MCF 10A (cell line): ENCODE data around the gene LRRC41. TPM values are rescaled to one million over a fixed set of nuclear protein-coding genes. Genes with fewer than 3 reads are reported as not detected.

Experiments
- BruUV-seq: library from RNA; stranded (reverse); fragments of 400-500 nt; replicated peaks from 2 replicates; lab custom pipeline; 2021; lab: Mats Ljungman, UMichigan
- CTCF ChIA-PET: fragments of 300-600 bp; sonication (Branson Sonifier 250); formaldehyde crosslinking; extraction: SDS; loops from one replicate; lab custom pipeline; 2021; ENCODE audit warnings: antibody characterized with exemption, inconsistent platforms; lab: Yijun Ruan, JAX
- POLR2A ChIA-PET: fragments of 300-600, 350-650 bp; sonication (Branson Sonifier 250); formaldehyde crosslinking; extraction: SDS; loops from one replicate; lab custom pipeline; 2020; ENCODE audit warnings: antibody characterized with exemption, inconsistent platforms; lab: Yijun Ruan, JAX
- DNase-seq: peaks from one replicate; pipeline ENCODE4 v3.0.0-alpha.2; 2018; ENCODE audit not compliant: unreplicated experiment
- H3K27ac Mint-ChIP-seq: one replicate; pipeline ENCODE4 v1.8.0; 2022; ENCODE audit warnings: mild to moderate bottlenecking, low read depth, mixed read lengths; ENCODE audit not compliant: unreplicated experiment
- H3K27me3 Mint-ChIP-seq: one replicate; pipeline ENCODE4 v1.8.0; 2022; ENCODE audit warnings: mixed read lengths; ENCODE audit not compliant: insufficient read depth, unreplicated experiment
- H3K36me3 Mint-ChIP-seq: one replicate; pipeline ENCODE4 v1.8.0; 2022; ENCODE audit warnings: mild to moderate bottlenecking, moderate library complexity, mixed read lengths; ENCODE audit not compliant: insufficient read depth, unreplicated experiment
- H3K4me1 Mint-ChIP-seq: one replicate; pipeline ENCODE4 v1.8.0; 2022; ENCODE audit warnings: mixed read lengths; ENCODE audit not compliant: insufficient read depth, unreplicated experiment
- H3K4me3 Mint-ChIP-seq: one replicate; pipeline ENCODE4 v1.8.0; 2022; ENCODE audit warnings: mild to moderate bottlenecking, moderate library complexity, mixed read lengths; ENCODE audit not compliant: unreplicated experiment
- H3K9me3 Mint-ChIP-seq: one replicate; pipeline ENCODE4 v1.8.0; 2022; ENCODE audit warnings: mixed read lengths; ENCODE audit not compliant: unreplicated experiment
- intact Hi-C: fragments of 100-400 bp; cut with micrococcal nuclease; formaldehyde crosslinking; loops from 2 replicates; pipeline ENCODE4 v1.14.1; 2022
- total RNA-seq: library from RNA; stranded (reverse); gene quantifications from 2 replicates; pipeline ENCODE4 v1.2.3, GENCODE V29; 2022
- TF ChIP-seq, protein P1 (sequence below): fragments of 200-600 bp; IDR thresholded peaks from one replicate; pipeline ENCODE4 v1.8.0; 2022; ENCODE audit warnings: antibody characterized with exemption, mild to moderate bottlenecking; ENCODE audit not compliant: unreplicated experiment

LRRC41 gene
- total RNA-seq, 1 experiment from 2014 or later = 92.6 TPM

- no peaks in the 10 kb centered on the region for H3K9me3 Mint-ChIP-seq
- H3K27me3 Mint-ChIP-seq = no peaks in the 10 kb centered on the region
- POLR2A ChIA-PET = interaction anchor here (0.6 to 3.5 kb wide), 32 partner anchors 9 to 782 kb away, joined by 3 to 119 read pairs (median 6); partner anchors contain the start of genes FAAH, GPBP1L1, MKNK1 and NSUN4
- CTCF ChIA-PET = interaction anchor here (0.6 to 1.6 kb wide), 8 partner anchors 43 to 1577 kb away, joined by 3 to 5 read pairs (median 3); no protein-coding TSS in a partner anchor
- BruUV-seq = TSS peak; percentile 84
- TF ChIP-seq, protein P1, sequence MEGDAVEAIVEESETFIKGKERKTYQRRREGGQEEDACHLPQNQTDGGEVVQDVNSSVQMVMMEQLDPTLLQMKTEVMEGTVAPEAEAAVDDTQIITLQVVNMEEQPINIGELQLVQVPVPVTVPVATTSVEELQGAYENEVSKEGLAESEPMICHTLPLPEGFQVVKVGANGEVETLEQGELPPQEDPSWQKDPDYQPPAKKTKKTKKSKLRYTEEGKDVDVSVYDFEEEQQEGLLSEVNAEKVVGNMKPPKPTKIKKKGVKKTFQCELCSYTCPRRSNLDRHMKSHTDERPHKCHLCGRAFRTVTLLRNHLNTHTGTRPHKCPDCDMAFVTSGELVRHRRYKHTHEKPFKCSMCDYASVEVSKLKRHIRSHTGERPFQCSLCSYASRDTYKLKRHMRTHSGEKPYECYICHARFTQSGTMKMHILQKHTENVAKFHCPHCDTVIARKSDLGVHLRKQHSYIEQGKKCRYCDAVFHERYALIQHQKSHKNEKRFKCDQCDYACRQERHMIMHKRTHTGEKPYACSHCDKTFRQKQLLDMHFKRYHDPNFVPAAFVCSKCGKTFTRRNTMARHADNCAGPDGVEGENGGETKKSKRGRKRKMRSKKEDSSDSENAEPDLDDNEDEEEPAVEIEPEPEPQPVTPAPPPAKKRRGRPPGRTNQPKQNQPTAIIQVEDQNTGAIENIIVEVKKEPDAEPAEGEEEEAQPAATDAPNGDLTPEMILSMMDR = no peak
- intact Hi-C loops = loop anchor here (1.0 to 2.0 kb wide), 2 partner anchors 36 to 45 kb away; partner anchors contain the start of gene NSUN4
- peaks cover 40% of the 10 kb centered on the region for H3K4me1 Mint-ChIP-seq
- peaks cover 39% of the 10 kb centered on the region for H3K36me3 Mint-ChIP-seq
- peak overlapping the region; percentile 99 for H3K4me3 Mint-ChIP-seq
- DNase-seq = no peak
- H3K27ac Mint-ChIP-seq = peak overlapping the region; percentile 100
Measured at GRCh38 chr1:46303872-46304326, 483 bp upstream of the LRRC41 start.

DNA sequence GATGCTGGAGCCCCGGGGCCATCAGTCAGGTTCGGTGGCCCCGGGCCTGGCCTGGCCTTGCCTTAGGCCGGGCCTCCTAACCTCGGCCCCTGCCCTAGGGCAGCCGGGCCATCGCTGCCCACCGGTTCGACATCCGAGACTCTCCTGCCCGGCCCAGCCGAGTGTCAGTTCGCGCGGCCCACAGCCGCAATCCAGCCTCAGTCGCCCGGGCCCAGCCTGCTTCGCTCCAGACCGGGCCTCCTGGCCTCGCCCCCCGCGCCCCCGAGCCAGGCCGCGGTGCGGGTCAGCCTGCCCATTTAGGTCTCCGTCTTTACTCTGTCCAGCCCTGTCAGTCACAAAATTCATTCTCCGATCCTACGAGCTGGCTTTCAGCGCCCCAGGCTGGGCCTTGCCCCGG lies 777 bp downstream of the LRRC41 start:
- intact Hi-C loops = loop anchor here (2.0 kb wide), 1 partner anchor 46 kb away; no protein-coding TSS in a partner anchor
- TF ChIP-seq, protein P1 = no peak
- Mint-ChIP-seq H3K36me3 (peaks cover 32% of the 10 kb centered on the region), H3K27me3 (no peaks in the 10 kb centered on the region), H3K27ac (peak overlapping the region; percentile 100), H3K4me3 (peak overlapping the region; percentile 99), H3K4me1 (peaks cover 34% of the 10 kb centered on the region), H3K9me3 (no peaks in the 10 kb centered on the region)
- DNase-seq = no peak
- BruUV-seq = no TSS peak
- CTCF ChIA-PET = interaction anchor here (0.5 to 1.6 kb wide), 7 partner anchors 19 to 122 kb away, joined by 3 to 12 read pairs (median 4); partner anchors contain the start of gene NSUN4
- POLR2A ChIA-PET = interaction anchor here (0.5 to 3.5 kb wide), 29 partner anchors 7 to 719 kb away, joined by 3 to 119 read pairs (median 5); partner anchors contain the start of genes FAAH, GPBP1L1, NASP and NSUN4

DNA sequence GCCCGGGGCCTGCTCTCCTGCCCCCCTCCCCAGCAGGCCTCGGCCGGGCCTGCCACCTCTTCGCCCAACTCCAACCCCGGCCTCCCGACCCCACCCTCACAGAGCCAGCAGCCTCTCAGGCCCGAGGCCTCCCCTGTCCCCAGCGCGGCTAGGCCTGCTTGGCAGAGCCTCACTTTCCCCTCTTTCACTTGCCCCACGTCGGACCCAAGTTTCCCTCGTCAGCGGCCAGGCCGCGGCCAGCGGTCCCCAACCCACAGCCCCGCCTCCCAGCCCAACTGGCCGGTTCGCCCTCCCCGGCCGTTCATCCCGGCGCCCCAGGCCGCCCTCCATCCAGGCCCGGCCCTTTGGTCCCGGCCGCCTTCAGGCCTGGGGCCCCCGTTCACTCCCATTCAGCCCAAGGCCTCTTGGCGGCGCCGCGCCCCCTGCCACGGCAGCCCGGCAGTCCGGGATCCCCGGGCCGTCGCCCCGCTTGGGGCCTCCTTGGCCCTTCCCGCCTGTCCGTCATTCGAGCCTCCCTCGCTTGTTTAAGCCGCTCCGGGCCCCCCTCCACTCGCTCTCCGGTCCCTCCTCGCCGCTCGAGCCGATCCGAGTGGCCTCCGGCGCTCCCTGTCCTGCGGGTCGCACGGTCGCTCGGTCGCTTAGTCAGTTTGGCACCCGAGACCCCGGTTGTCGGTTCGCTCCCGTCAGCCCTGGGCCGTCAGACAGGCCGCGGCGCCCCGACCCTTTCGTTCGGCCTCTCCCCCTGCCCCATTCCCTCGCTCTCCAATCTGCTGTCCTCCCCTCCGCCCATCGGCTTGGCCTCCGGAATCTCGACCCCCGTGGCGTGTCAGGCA lies 1.4 kb downstream of the LRRC41 start:
- POLR2A ChIA-PET = interaction anchor here (1.0 to 3.5 kb wide), 4 partner anchors 8 to 56 kb away, joined by 3 to 119 read pairs (median 22); partner anchors contain the start of genes NSUN4 and RAD54L
- intact Hi-C loops = loop anchor here (2.0 kb wide), 1 partner anchor 47 kb away; no protein-coding TSS in a partner anchor
- TF ChIP-seq, protein P1 = no peak
- peaks cover 32% of the 10 kb centered on the region for H3K36me3 Mint-ChIP-seq
- peak; percentile 48 for DNase-seq
- no peaks in the 10 kb centered on the region for H3K9me3 Mint-ChIP-seq
- H3K27me3 Mint-ChIP-seq = no peaks in the 10 kb centered on the region
- CTCF ChIA-PET = interaction anchor here (1.1 kb wide), 1 partner anchor 83 kb away, joined by 4 read pairs; no protein-coding TSS in a partner anchor
- peak overlapping the region; percentile 100 for H3K27ac Mint-ChIP-seq
- peaks cover 28% of the 10 kb centered on the region for H3K4me1 Mint-ChIP-seq
- no TSS peak for BruUV-seq
- peak overlapping the region; percentile 99 for H3K4me3 Mint-ChIP-seq
